HG03354 (cell line): ENCODE measurements around the gene BTN3A1.
"Not testable (repeated sequence)": the region's sequence is repeated elsewhere in the genome, so short reads cannot be mapped to it uniquely, and the experiment has no call there.

Experiments
- ATAC-seq: cut with Tn5 transposase; IDR thresholded peaks from one replicate; pipeline ENCODE4 v1.9.1; 2021; ENCODE audit warnings: mild to moderate bottlenecking; ENCODE audit not compliant: unreplicated experiment, poor library complexity, severe bottlenecking

BTN3A1 gene

GRCh38 chr6:26411751-26412150 lies 9.7 kb downstream of the BTN3A1 start:
- no peak for ATAC-seq

- ATAC-seq, result no peak
These were observed 10.2 kb downstream of the BTN3A1 start for GRCh38 chr6:26412228-26412627.

- ATAC-seq, result no peak
These were observed 10.9 kb downstream of the BTN3A1 start for GRCh38 chr6:26412954-26413353.

DNA sequence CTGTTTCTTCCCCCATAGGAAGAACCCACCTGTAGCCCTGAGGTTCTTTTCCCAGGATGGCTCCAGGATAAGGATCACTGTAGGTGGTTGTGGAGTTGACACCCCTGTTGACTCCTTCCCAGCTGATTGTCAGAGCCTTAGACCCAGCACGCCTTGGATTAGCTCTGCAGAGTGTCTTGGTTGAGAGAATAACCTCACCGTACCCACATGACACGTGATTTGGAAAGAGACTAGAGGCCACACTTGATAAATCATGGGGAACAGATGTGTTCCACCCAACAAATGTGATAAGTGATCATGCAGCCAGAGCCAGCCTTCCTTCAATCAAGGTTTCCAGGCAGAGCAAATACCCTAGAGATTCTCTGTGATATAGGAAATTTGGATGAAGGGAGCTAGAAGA lies 12.2 kb downstream of the BTN3A1 start:
- no peak for ATAC-seq

DNA sequence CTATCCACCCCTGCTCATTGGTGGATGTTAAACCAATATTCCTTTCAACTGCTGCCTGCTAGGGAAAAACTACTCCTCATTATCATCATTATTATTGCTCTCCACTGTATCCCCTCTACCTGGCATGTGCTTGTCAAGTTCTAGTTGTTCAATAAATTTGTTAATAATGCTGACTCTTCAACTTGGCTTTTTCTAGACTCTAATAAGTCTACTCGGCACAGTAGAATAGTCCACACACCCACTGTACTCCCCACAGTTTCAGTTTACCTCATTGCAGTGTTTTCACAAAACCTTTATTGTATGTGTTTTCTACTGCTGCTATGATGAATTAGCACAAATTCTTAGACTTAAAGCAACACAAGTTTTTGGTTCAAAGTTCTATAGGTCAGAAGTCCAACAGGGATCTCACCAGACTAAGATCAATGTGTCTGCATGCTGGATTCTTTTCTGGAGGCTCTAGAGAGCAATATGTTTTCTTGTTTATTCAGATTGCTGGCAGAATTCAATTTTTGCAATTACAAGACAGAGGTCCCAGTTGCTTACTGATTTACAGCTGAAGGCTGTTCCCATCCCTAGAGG lies 13.1 kb downstream of the BTN3A1 start:
- ATAC-seq, result no peak

DNA sequence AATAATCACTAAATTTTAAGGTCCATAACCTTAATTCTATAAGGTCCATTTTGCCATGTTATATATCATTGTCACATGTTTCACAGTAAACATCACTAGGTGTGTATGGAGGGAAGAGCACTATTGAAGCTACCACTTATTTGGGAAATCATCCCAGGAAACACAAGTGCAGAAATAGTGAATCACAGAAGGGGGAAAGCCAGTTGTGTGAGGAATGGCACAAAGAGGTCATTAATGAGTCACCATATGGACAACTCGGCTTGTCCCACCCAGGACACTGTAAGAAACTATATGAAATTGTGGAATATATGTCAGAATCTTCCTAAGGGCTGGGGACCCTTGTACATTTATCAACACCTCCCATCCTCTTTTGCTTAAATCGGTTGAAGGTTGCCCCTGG lies 13.7 kb downstream of the BTN3A1 start:
- no peak for ATAC-seq

DNA sequence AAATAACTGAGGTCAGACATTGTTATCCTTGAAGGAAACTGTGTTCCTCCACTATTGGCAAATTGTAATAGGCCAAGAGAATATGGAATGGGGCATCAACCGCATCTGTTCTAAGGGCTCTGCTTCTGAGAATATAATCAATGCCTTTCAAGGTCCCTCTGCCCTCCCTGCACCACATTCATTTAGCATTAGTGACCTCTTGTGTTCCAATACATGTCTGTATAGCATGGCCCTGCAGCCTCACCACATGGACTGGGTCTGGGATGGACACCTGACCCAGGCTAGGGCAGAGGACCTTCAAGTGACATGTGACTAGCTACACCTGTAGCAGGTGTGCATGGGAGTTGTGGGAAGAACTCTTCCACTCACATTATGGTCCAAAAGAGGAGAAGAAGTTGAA lies 14.2 kb downstream of the BTN3A1 start:
- ATAC-seq, result no peak

- not testable (repeated sequence) for ATAC-seq
These were observed 16.0 kb downstream of the BTN3A1 start for GRCh38 chr6:26418077-26418476.

- not testable (repeated sequence) for ATAC-seq
These were observed 16.7 kb downstream of the BTN3A1 start for GRCh38 chr6:26418795-26419194.

DNA sequence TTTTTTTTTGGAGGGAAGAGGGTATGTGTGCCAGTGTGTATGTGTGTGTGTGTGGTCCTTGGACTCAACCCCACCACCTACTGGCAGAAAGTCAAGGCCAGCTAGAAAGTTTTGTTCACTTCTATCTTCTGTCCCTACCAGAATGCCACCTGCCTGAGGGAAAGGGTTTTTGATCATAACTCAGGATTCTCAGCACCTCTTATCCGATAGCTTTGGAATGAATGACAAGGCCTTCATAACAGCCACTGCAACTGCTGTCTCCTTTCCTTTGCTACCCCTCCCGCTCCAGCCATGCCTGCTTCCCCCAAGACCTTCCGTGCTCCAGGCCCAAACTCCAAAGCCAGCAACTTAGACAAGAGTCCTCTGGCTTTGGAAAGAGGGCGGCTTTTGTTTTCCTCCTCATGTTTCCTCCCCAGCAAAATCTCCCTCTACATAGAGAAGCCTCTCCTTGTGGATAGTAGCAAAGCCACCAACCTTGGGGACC lies 18.7 kb downstream of the BTN3A1 start:
- ATAC-seq, result peak; percentile 6

DNA sequence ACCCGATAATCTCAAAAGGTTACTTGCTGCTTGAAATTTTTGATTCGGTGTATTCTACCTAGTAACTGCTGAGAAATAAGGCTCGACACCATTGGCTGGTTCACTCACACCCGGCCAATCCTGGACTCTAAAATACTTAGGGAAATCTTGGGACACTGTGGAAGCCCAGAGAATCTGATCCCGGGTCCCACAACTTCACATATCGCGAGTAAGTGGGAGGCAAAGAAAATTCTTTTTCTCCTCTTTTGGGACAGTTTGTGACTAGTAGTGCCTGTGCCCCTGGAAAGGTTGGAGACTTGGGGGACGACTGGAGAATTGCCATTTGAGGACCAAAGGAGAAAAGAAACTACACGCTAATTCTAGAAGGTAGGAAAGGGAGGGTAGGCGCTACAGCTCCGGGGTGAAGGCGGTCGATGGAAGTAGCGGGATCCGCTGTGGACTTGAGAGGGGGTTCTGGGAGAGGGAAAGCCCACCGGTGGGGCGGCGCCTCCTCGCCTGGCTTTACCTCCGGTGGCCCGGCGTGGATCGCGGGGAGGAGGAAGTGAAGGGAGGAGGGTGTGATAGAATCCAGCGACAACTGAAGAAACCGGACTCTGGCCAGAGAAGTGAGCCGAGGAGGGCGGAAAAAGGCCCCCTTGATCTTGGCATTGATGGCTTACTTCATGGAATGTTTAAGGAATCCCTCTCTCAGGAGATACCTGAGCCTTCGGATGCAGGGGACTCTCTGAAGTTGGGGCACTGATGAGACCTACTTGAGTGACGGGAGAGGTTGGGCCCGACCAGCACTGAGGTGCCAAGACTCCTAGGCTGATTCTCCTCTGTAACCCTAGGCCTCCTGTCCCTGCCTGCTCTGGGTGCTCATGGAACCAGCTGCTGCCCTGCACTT lies 19.4 kb downstream of the BTN3A1 start:
- peak; percentile 95 for ATAC-seq

DNA sequence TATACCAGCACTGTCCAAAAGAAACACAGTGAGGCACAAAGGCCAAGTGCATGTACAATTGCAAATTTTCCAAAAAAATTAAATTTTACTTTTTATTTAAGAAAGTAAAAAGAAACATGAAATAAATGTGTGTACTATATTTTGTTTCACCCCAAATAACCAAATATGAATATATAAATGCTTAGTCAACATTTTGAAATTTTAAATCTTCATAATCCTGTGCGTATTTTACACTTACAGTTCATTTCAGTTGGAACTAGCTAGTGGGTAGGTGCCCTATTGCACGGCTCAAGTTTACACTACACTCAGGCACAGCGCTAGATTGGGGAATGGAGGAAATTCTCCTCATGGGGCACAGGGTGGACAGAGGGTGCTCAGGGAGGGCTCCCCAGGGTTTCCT lies 20.3 kb downstream of the BTN3A1 start:
- ATAC-seq, result no peak

DNA sequence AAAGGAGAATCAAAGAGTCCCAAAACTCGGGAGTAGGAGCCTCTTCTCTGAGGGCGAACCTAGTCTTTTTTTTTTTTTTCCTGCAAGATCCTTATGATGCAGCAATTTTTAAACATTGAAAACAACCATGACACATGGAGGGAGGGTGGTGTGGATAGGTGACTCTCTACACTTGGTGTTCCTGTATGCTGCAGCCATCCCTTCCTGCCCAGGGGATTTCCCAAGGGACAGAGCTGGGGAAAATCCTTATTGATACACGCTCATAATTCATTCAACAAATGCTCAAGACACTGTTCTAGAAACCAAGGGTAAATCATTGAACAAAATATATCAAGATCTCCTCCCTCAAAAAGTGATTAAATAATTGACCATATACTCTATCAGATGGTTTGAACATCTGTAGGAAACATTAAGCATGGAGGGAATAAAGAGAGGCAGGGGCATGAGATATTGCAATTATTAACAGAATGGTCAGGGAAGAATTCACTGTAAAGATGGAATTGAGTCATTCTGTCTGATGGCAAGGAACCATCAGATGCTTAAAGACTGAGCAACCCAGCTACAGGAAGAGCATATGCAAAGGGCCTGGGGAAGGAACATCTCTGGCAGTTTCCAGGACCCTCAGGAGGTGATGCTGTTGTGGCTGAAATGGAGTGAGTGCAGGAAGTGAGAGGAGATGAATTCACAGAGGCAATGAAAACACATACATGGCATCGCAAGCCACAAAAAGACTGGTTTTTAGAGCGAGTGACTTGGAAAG lies 24.8 kb downstream of the BTN3A1 start:
- no peak for ATAC-seq

GRCh38 chr6:26427451-26427809 lies 25.4 kb downstream of the BTN3A1 start:
- ATAC-seq, result no peak

DNA sequence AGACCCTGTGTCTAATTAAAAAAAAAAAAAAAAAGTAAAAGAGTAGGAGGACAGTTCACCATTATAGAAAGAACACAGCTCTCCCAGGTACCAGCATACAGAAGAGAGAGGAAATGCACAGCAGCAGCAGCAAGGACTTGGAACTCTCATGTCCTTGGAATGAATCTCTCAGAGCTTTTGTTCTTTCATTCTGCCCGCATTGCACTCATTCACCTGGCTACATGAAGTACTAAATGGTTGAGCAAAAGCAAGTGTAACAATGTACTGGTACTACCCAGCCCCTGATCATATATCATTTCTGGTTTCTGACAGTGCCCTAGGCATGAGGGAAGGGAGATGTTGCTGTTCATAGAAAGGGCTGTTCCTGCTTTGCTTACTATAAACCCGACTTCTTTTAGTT lies 26.1 kb downstream of the BTN3A1 start:
- no peak for ATAC-seq

DNA sequence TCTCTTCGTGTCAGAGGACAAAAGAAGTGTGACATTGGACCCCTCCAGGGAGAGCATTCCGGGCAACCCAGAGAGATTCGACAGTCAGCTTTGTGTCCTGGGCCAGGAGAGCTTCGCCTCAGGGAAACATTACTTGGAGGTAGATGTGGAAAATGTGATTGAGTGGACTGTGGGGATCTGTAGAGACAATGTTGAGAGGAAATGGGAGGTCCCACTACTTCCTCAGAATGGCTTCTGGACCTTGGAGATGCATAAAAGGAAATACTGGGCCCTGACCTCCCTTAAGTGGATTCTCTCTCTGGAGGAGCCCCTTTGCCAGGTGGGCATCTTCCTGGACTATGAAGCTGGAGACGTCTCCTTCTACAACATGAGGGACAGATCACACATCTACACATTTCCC lies 28.7 kb downstream of the BTN3A1 start:
- ATAC-seq, result no peak

GRCh38 chr6:26431258-26432172 lies 29.4 kb downstream of the BTN3A1 start:
- no peak for ATAC-seq

DNA sequence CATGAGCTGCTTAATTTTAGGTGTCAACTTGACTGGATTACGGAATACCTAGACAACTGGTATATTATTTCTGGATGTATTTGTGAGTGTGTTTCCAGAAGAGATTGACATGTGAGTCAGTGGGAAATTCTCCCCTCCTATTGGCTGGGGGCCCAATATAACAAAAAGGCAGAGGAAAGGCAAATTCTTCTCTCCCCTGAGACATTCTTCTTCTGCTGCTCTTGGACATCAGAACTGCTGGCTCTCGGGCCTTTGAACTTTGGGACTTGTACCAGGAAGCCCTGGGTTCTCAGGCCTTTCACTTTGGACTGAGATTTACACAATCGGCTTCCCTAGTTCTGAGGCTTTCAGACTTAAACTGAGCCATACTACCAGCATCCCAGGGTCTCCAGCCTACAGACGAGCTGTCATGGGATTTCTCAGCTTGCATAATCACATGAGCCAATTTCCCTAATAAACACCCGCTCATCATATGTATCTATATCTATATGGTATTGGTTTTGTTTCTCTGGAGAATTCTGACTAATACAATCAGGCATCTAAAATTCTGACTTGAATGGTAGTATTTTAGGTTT lies 30.6 kb downstream of the BTN3A1 start:
- ATAC-seq, result no peak

DNA sequence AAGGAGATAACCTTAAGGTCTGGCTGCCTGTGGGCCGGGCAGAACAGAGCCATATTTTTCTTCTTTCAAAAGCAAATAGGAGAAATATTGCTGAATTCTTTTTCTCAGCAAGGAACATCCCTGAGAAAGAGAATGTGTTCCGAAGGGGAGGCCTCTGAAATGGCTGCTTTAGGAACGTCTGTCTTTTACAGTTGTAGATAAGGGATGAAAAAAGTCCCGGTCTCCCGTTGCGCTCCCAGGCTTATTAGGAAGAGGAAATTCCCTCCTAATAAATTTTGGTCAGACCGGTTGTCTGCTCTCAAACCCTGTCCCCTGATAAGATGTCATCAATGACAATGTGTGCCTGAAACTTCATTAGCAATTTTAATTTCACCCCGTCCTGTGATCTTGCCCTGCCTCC lies 31.6 kb downstream of the BTN3A1 start:
- ATAC-seq, result not testable (repeated sequence)
